Fibroblast of skin of abdomen (primary cell): ENCODE results near the gene KIF7.

Source experiments
- DNase-seq: peaks from one replicate; pipeline ENCODE4 v3.0.0-alpha.2; 2013

The KIF7 gene

GRCh38 chr15:89646416-89647141 lies 8.7 kb downstream of the KIF7 start:
- DNase-seq, result no peak

- no peak for DNase-seq
Measured at GRCh38 chr15:89645680-89646079, 9.6 kb downstream of the KIF7 start.

GRCh38 chr15:89642106-89642505 lies 13.2 kb downstream of the KIF7 start:
- no peak for DNase-seq

- no peak for DNase-seq
Measured at GRCh38 chr15:89641053-89641452, 14.2 kb downstream of the KIF7 start.

- no peak for DNase-seq
Measured at GRCh38 chr15:89640245-89640644, 15.0 kb downstream of the KIF7 start.

DNA sequence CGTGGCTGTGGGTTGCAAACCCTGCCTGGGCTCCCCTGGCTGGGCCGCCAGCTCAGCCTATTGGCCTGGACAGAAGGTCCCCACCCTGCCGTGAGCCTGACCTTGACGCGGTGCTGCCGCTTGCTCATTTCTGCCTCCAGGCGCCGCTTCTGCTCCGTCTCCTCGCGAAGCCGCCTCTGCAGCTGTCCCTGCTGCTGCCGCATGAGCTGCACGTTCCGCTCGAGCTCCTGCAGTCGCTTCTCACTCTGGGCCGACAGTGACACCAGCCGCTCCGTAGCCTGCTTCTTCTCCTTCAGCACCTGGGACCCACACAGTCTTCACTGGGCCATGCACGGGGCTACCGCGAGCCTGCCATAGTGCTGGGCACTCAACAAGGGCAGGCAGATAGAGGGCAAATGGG lies 21.7 kb downstream of the KIF7 start:
- DNase-seq, result no peak

DNA sequence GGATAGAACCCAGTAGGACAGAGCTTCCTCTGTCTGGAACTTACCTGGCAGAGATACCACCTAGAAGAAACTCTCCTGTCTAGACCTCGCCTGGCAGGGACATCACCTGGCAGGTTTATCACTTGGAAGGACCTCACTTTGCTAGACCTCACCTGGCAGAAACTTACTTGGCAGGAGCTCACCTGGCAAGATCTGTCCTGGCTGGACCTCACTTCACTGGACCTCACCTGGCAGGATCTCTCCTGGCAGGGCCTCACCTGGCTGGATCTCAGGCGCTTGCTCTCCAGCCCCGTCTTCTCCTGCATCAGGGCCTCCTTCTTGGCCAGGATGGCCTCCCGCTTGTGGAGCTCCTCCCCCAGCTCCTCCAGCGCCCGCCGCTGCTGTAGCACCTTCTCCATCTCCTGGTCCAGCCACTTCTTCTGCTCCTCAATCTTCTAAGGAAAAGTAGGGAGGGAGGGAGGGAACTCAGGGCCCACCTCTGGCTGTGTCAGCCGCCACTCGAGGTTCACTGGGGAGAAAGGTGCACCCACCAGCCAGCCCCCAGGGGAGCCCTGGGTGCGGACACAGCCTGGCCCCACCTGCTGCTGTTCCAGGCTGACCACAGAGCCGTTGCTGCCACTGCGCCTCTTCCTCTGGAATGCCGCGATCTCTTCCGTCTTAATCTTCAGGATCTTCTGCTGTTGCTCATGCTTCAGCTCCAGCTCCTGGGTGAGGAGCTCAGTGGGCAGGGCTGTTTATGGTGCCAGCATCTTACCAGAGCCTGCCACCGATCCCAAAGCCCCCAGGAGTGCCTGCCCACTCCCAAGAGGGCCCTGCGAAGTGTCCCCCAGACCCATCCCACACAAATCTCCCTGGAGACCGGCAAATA lies 22.5 kb downstream of the KIF7 start:
- DNase-seq, result no peak

DNA sequence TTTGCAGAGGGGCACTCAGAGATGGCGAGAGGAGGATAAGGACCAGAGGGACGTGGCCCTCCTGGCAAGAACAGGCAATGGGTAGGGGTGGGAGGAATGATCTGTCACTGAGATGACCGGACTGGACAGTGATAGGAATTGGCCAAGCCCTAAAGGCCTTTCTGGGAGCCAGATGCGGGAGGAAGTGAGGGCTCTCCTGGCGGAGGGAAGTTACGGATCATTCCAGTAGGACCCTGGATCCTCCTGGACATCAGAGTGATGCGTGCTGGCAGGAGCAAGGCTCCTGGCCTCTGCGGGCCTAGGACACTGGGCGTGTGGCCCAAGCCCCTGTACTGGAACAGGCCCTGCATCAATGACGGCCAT lies 23.4 kb downstream of the KIF7 start:
- no peak for DNase-seq

DNA sequence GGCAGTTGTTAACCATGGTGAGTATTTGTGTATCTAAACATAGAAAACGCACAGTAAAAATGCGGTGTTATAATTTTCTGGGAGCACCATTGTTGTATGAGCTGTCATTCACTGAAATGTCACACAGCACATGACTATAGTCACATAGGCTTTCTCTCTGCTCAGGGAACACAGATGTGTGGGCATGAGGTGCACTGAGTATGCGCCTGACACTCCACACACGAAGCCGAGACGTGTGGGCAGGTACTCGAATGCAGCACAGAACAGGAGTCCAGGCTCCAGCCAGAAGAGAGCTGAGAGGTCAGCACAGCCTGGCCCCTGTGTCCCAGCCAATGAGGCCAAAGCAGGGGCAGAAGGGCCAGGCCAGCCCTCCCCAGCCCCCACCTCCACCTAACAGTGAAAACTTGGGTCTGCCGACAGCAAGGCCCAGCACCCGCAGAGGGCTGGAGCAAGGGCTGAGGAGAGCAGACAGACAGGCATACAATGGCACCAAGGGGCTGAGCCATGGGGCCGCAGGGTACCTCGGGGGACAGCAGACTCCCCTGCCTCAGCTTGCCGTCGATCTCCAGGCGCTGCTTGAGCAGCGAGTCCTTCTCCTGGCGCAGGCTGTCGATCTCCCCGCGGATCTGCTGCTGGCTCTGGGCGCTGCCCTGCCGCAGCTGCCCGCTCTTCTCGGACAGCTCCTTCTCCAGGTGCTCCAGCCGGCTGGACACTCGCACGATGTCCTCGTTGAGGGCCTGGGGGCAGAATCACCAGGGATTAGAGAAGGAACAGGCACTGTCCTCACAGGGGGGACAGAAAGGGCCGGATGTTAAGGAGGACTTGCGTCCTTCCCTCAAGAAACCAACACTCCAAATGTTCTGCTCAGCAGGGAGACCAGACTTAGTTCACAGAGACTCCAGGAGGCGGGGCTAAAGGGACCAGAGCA lies 24.0 kb downstream of the KIF7 start:
- DNase-seq, result no peak

GRCh38 chr15:89630260-89630659 lies 25.0 kb downstream of the KIF7 start:
- DNase-seq, result no peak

DNA sequence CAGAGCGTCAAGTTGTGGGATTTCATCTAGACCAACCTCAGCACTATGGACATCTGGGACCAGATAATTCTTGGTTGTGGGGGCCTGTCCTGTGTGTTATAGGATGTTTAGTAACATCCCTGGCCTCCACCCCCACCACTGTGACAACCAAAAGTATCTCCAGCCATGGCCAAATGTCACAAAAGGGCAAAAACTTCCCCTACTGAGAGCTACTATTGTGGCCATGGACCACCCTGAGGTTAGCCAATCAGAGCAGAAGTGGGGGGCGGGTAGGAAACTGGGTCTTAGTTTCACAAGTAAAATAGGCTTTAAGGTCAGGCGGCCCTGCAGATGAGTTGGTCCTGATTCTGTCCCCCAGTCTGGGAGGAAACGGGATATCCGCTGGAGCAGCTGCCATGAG lies 25.4 kb downstream of the KIF7 start:
- no peak for DNase-seq

- no peak for DNase-seq
Measured at GRCh38 chr15:89628806-89629715, 26.2 kb downstream of the KIF7 start.

DNA sequence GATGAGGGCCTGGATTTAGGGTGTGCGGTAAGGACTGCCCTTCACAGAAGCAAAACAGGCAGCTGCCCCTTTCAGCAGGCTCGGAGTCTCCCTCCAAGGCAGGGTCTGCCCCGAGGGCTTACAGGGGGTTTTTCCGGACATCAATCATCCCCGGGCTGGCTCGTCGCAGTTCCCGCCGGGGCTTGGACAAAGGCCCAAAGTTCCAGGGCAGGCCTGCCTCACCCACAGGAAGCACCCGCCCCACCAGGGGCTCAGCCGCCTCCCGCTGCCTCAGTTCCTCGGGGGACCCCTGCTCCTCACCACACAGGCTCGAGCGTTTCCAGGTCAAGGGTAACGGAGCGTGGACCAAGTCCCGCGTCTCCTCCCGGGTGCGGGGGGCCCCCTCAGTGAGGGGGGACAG lies 27.0 kb downstream of the KIF7 start:
- no peak for DNase-seq

DNA sequence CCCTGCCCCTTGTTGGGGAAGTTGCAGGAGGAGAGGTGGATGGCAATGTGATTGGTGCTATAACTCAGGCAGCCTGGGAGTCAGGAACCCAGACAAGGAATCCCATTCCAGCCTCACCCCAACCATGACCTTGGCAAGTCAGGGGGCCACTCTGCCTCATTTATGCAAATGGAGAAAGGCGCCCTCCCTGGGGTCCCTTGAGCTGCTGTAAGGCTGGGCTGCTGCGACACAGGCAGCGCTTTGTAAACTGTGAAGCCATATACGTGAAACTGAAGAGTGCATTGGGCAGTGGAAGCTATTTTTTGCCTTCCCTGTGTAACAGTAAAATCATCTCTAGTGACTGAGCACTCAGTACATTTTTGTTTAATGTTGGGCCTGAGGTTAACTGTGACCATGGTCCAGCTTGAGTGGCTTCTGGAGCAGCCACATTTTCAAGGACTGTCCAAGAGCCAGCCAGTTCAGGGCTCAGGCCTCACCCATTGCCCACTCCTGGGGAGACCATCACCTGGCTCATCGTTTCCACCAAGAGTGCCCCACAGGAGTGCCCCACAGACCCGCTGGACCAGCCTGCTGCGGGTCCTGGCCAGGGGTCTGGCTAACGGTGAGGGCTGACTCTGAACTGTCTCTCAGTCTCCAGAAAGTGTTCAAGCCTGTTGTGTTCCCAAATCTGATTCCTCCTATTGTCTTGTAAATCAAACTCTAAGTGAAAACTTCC lies 27.9 kb downstream of the KIF7 start:
- DNase-seq, result no peak

- DNase-seq, result no peak
Measured at GRCh38 chr15:89625716-89626115, 29.6 kb downstream of the KIF7 start.

- no peak for DNase-seq
Measured at GRCh38 chr15:89623165-89623564, 32.1 kb downstream of the KIF7 start.

GRCh38 chr15:89621547-89621946 lies 33.7 kb downstream of the KIF7 start:
- no peak for DNase-seq

- DNase-seq, result no peak
Measured at GRCh38 chr15:89616228-89616627, 39.0 kb downstream of the KIF7 start.

DNA sequence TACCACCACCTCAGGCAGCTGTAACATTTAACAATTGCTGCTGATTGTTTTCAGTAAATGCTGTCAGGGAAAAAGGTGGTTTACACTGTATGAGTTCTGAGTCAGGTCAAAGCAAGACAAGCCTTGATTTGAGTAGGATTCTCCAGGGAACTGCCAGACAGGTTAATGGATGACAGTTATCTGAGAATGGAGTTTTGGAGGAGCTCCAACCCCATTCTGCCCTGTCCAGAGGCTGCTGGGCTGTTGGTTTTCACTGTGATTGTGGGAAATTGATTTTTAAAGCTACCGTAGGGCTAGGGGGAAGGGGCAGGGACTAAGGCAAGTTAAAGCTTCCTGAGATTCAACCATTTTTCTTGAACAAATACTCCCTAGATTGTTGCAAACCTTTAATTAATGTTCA lies 40.1 kb downstream of the KIF7 start:
- DNase-seq, result no peak

DNA sequence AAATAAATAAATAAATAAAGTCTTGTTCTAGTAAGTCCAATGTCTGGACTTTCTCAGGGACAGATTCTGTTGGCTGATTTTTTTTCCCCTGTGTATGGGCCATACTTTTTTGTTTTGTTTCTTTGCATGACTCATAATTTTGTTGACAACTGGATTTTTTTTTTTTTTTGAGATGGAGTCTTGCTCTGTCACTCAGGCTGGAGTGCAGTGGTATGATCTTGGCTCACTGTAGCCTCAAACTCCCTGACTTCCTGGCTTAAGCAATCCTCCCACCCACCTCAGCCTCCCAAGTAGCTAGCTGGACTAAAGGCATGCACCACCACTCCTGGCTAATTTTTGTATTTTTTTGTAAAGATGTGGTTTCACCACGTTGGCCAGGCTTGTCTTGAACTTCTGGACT lies 41.1 kb downstream of the KIF7 start:
- no peak for DNase-seq

GRCh38 chr15:89613031-89613430 lies 42.2 kb downstream of the KIF7 start:
- no peak for DNase-seq
